ENCODE data around the gene SIRT1. TPM values are rescaled to one million over a fixed set of nuclear protein-coding genes. Genes with fewer than 3 reads are reported as not detected.
"Not testable (repeated sequence)": the region's sequence is repeated elsewhere in the genome, so short reads cannot be mapped to it uniquely, and the experiment has no call there.

Gene SIRT1
- total RNA-seq, 2 donors from 2014 or later, result 15.4 to 39.8 TPM

DNA sequence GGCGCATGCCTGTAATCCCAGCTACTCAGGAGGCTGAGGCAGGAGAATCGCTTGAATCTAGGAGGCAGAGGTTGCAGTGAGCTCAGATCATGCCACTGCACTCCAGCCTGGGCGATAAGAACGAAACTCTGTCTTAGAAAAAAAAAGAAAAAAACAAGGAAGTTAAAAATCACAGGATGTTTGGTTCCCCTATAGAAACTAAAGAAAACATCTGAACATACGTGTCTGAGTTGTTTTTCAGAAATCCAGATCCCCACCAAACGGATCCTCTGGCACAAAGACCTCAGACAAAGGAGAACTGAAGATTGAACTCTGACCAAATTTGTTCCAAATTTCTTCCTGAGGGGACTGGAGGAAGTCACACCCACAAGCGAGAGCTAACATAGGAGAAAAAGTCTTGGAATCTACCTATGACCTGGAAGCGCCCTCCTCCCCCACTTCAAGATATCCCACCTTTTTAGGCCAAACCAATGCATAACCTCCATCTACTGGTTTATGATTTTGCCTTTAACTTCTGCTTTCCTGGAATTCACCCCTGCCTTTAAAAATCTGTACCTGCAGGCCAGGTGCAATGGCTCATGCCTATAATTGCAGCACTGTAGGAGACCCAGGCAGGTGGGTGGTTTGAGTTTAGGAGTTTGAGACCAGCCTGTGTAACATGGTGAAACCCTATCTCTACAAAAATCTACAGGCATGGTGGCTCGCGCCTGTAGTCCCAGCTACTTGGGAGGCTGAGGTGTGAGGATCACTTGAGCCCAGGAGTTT is 19.7 kb upstream of the SIRT1 start:
- no peak overlapping the region for H3K27ac Mint-ChIP-seq
- ATAC-seq (no peak), DNase-seq (ENCODE audit: low spot score in 2 of 2) (no peak)
- H3K9me3 Mint-ChIP-seq, result no peaks in the 10 kb centered on the region
- no peaks in the 10 kb centered on the region for H3K36me3 Mint-ChIP-seq

DNA sequence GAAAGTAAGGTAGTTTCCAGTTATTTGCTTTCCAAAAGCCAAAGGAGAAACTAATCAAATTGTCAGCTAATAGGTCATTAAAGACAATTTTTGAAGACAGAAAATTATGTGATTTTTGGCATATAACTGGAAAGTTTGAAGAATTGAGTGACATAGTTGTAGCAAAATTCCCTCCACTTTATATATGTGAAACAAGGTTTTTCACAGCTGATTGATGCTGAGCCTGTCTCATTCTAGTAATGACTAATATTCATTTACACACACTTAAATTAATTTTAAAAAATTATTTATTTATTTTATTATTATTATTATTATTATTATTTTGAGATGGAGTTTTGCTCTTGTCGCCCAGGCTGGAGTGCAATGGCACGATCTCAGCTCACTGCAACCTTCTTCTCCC is 16.3 kb upstream of the SIRT1 start:
- Mint-ChIP-seq H3K27ac (no peak overlapping the region), H3K36me3 (no peaks in the 10 kb centered on the region), H3K9me3 (no peaks in the 10 kb centered on the region)
- DNase-seq (ENCODE audit: low spot score in 2 of 2) (no peak), ATAC-seq (no peak)

DNA sequence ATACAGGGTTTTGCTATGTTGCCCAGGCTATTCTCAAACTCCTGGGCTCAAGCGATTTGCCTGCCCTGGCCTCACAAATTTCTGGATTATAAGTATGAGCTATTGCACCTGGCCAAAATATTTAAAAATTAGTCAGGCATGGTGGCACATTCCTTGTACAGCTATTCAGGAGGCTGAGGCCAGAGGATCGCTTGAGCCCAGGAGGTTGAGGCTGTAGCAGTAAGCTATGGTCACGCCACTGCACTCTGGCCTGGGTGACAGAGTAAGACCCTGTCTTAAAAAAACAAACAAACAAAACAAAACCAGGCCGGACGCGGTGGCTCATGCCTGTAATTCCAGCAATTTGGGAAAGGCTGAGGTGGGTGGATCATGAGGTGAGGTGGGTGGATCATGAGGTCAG is 14.5 kb upstream of the SIRT1 start:
- no peak for DNase-seq (ENCODE audit: low spot score in 2 of 2)
- Mint-ChIP-seq H3K36me3 (no peaks in the 10 kb centered on the region), H3K27ac (no peak overlapping the region), H3K9me3 (no peaks in the 10 kb centered on the region)
- ATAC-seq, result no peak

DNA sequence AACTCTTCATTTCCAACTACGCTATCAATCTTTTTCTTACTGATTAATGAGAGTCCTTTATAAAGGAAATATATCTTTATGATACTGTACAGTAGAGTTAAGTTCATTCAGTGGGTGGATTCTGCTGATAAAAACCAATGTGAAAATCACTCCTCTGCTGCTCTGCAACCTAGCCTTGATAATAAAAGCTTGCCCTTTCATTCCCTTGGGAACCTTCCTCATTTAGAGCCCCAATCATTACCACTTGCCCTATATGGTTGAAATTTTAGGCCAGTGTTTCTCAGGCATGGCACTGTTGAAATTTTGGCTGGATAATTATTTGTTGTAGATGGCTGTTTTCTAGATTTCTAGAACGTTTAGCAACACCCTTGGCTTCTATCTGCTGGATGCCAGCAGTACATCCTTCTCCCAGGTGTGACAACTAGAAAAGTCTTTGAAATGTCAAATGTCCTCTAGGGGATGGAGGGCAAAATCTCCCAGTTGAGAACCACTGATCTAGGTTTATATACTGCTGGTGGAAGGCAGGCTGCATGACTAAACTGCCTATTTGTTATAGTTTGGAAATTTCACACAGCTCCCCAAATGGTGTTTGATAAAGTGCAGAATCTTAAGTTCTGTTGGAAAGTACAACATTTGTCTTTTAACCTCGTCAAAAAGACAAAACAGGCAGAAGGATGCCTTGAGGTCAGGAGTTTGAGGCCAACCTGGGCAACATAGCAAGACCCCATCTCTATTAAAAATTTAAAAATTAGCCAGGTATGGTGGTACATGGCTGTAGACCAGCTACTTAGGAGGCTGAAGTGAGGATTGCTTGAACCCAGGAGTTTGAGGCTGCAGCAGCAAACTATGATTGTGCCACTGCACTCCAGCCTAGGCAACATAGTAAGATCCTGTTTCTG is 8.9 kb upstream of the SIRT1 start:
- no peak for DNase-seq (ENCODE audit: low spot score in 2 of 2)
- no peak for ATAC-seq
- no peak overlapping the region for H3K27ac Mint-ChIP-seq
- H3K36me3 Mint-ChIP-seq, result no peaks in the 10 kb centered on the region
- no peaks in the 10 kb centered on the region for H3K9me3 Mint-ChIP-seq

DNA sequence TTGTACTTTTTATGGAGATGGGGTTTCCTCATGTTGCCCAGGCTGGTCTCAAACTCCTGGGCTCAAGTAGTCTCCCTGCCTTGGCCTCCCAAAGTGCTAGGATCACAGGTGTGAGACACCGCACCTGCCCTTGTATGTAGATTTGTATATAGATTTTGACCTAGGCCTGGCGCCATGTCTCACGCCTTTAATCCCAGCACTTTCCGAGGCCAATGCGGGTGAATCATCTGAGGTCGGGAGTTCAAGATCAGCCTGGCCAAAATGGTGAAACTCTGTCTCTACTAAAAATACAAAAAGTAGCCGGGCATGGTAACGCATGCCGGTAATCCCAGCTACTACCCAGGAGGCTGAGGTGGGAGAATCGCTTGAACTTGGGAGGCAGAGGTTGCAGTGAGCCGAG is 7.0 kb upstream of the SIRT1 start:
- H3K9me3 Mint-ChIP-seq; DNase-seq (ENCODE audit: low spot score in 2 of 2); H3K36me3 Mint-ChIP-seq; H3K27ac Mint-ChIP-seq; ATAC-seq: not testable (repeated sequence)

DNA sequence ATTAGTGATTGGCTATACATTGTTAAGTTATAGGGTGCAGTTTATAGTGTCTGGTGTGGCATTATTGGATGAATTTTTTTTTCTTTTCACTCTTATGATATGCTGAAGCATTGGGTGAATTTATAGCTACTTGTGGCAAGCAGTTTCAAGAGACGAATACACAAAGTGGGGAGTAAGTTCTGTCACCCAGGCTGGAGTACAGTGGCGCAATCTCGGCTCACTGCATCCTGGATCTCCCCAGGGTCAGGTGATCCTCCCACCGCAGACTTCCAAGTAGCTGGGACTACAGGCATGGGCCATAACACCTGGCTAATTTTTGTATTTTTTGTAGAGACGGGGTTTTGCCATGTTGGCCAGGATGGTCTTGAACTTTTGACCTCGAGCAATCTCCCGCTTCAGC is 6.3 kb upstream of the SIRT1 start:
- Mint-ChIP-seq H3K36me3 (no peaks in the 10 kb centered on the region), H3K9me3 (no peaks in the 10 kb centered on the region), H3K27ac (no peak overlapping the region)
- DNase-seq (ENCODE audit: low spot score in 2 of 2) (no peak), ATAC-seq (no peak)

DNA sequence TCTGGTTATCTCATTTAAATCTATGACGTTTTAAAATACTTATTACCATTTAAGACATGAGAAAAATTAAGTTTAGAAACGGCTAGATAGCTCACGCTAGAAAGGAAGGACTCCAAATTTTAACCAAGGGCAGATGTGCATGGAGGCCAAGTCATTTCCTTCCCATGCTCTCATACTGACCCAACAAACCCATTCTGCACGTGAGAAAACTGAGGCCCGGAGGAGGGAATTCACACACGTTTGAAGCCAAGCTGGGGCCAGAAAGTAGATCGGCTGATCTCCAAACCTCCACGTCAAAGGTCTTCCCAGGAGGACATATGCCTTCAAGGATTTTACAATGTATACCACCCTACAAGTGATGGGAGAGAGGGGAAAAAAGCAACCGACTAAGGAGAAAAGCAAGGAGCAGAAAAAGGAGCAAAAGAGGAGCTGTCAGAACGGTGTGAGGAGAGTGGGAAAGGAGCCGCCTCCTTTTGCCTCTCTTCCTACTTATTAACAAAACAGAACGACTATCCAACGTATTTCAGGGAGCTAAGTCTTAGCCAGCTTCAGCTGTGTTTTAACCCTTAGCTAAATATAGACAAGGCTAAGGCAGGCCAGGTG is 645 bp upstream of the SIRT1 start:
- Mint-ChIP-seq H3K27ac (peak overlapping the region; percentile 90 to 97), H3K9me3 (no peaks in the 10 kb centered on the region), H3K36me3 (peaks cover 19 to 28% of the 10 kb centered on the region in 2 donors)
- no peak for ATAC-seq
- DNase-seq (ENCODE audit: low spot score in 2 of 2), result no peak

DNA sequence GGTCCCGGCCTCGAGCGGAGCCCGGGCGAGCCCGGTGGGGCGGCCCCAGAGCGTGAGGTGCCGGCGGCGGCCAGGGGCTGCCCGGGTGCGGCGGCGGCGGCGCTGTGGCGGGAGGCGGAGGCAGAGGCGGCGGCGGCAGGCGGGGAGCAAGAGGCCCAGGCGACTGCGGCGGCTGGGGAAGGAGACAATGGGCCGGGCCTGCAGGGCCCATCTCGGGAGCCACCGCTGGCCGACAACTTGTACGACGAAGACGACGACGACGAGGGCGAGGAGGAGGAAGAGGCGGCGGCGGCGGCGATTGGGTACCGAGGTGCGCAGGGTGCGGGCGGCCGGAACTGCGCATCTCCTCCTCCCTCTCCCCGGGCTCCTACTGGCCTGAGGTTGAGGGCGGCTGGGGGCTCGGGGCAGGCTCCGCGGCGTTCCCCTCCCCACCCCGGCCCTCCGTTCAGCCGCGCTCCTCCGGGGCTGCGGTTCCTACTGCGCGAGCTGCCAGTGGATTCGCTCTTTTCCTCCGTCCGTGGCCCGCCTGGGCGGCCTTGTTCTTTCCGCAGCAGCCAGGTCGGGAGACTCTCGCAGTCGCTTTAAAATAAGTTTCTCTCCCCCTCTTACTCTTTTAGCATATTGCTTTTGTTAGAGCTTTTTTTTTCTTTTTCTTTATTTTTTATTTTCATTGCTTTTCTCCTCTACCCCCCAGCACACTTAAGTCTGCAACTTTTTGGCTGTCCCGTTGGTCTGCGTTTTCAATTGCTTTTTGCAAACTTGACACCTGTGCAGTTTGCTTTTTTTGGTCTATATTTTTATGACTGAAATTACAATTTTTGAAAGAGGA is 600 bp downstream of the SIRT1 start:
- DNase-seq (ENCODE audit: low spot score in 2 of 2) (peak; percentile 79 to 82), ATAC-seq (peak; percentile 86 to 87)
- peak overlapping the region; percentile 90 to 95 for H3K27ac Mint-ChIP-seq
- no peaks in the 10 kb centered on the region for H3K9me3 Mint-ChIP-seq
- peaks cover 20 to 37% of the 10 kb centered on the region in 2 donors for H3K36me3 Mint-ChIP-seq

DNA sequence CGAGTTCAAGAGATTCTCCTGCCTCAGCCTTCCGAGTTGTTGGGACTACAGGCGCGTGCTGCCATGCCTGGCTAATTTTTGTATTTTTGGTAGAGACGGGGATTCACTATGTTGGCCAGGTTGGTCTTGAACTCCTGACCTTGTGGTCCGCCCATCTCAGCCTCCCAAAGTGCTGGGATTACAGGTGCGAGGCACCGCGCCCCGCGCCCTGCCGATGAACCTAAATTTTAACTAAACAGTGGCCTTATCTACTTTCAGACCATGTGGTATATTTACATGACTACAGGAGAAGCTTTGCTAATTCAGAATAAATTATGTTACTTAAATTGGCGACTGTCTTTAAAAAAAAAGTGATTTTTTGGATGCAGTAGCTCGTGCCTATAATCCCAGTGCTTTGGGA is 9.2 kb downstream of the SIRT1 start:
- no peaks in the 10 kb centered on the region for H3K9me3 Mint-ChIP-seq
- ATAC-seq (no peak), DNase-seq (ENCODE audit: low spot score in 2 of 2) (no peak)
- H3K27ac Mint-ChIP-seq, result no peak overlapping the region
- H3K36me3 Mint-ChIP-seq, result peaks cover 3 to 21% of the 10 kb centered on the region in 2 donors

DNA sequence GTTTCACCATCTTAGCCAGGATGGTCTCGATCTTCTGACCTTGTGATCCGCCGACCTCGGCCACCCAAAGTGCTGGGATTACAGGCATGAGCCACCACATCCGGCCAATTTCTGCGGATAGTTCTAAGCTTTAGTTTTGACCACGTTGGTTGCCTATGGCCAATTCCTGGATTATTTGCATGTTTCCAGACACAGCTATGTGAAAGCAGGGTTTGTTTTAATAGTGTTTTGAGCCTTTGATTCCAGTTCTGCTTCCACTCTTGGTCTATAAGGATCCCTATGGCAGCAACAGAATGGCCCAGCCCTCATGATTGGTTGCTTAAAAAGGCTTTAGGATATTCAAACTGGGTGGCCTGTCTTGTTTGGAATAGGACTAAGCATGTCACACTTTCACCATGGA is 19.1 kb downstream of the SIRT1 start:
- DNase-seq (ENCODE audit: low spot score in 2 of 2) (no peak), ATAC-seq (no peak)
- Mint-ChIP-seq H3K9me3 (no peaks in the 10 kb centered on the region), H3K36me3 (peaks cover 0 to 38% of the 10 kb centered on the region in 2 donors), H3K27ac (no peak overlapping the region)

DNA sequence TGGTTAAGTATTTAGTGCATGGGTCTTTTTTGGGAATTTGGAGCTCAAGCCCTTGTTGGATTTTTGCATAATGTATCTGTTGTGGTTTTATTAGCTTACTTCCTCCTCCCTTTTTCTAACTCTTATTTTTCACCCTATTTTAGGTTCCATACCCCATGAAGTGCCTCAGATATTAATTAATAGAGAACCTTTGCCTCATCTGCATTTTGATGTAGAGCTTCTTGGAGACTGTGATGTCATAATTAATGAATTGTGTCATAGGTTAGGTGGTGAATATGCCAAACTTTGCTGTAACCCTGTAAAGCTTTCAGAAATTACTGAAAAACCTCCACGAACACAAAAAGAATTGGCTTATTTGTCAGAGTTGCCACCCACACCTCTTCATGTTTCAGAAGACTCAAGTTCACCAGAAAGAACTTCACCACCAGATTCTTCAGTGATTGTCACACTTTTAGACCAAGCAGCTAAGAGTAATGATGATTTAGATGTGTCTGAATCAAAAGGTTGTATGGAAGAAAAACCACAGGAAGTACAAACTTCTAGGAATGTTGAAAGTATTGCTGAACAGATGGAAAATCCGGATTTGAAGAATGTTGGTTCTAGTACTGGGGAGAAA is 28.0 kb downstream of the SIRT1 start:
- no peak for ATAC-seq
- DNase-seq (ENCODE audit: low spot score in 2 of 2), result no peak
- peak overlapping the region in 1 of 2 donors; percentile 44 for H3K27ac Mint-ChIP-seq
- H3K36me3 Mint-ChIP-seq, result peaks cover 4 to 50% of the 10 kb centered on the region in 2 donors
- no peaks in the 10 kb centered on the region for H3K9me3 Mint-ChIP-seq

DNA sequence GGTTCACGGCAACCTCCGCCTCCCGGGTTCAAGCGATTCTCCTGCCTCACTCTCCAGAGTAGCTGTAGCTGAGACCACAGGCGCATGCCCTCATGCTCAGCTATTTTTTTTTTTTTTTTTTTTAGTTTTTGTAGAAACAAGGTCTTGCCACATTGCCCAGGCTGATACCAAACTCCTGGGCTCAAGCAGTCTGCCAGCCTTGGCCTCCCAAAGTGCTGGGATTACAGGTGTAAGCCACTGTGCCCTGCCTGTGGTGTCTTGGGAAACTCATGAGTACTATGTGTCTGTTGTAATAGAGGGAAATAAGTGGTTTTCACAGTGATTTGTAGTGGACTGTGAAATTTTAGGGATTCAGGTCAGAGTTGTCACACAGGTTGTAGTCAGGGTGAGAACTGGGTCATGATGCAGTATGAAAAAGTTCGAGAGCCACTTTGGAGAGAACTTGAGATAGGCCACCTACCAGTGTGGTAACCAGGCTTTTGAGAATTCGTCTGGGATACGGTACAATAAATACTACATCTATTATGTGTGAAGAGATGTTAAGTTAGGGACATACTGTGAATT is 30.4 kb downstream of the SIRT1 start:
- ATAC-seq (no peak), DNase-seq (ENCODE audit: low spot score in 2 of 2) (no peak)
- no peaks in the 10 kb centered on the region for H3K9me3 Mint-ChIP-seq
- H3K27ac Mint-ChIP-seq, result no peak overlapping the region
- H3K36me3 Mint-ChIP-seq, result peaks cover 0 to 41% of the 10 kb centered on the region in 2 donors

DNA sequence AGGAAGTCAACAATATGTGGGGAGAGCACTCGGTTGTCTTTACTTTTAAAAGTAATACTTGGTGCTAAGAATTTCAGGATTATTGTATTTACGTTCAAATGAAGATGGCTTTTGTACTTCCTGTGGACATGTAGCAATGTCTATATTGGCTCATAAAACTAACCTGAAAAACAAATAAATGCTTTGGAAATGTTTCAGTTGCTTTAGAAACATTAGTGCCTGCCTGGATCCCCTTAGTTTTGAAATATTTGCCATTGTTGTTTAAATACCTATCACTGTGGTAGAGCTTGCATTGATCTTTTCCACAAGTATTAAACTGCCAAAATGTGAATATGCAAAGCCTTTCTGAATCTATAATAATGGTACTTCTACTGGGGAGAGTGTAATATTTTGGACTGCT is 32.7 kb downstream of the SIRT1 start:
- H3K9me3 Mint-ChIP-seq, result no peaks in the 10 kb centered on the region
- DNase-seq (ENCODE audit: low spot score in 2 of 2) (no peak), ATAC-seq (no peak)
- peak overlapping the region in 1 of 2 donors; percentile 46 for H3K27ac Mint-ChIP-seq
- peaks cover 0 to 36% of the 10 kb centered on the region in 2 donors for H3K36me3 Mint-ChIP-seq

DNA sequence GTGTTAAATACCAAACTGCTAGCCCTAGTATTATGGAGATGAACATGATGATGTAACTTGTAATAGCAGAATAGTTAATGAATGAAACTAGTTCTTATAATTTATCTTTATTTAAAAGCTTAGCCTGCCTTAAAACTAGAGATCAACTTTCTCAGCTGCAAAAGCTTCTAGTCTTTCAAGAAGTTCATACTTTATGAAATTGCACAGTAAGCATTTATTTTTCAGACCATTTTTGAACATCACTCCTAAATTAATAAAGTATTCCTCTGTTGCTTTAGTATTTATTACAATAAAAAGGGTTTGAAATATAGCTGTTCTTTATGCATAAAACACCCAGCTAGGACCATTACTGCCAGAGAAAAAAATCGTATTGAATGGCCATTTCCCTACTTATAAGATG is 33.2 kb downstream of the SIRT1 start:
- no peak for ATAC-seq
- H3K36me3 Mint-ChIP-seq, result peaks cover 0 to 31% of the 10 kb centered on the region in 2 donors
- no peak for DNase-seq (ENCODE audit: low spot score in 2 of 2)
- no peaks in the 10 kb centered on the region for H3K9me3 Mint-ChIP-seq
- H3K27ac Mint-ChIP-seq, result no peak overlapping the region

DNA sequence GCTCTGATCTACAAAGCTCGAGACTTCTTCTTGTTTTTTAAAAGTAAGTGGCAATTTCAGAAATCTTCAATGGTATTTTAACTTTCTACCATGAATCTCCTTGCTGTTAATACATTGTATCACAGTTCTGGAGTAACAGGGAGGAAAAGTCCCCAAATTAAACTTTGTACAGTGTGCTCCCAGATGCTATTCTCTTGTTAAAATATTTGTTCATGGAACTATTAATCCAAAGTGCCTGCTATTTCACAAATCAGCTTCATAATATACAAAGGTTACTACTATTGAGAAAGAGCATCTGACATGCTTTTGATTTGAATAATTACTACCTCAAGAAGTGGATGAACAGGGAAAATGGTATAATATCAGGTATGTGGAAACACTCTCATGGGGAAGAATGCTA is 36.6 kb downstream of the SIRT1 start:
- DNase-seq (ENCODE audit: low spot score in 2 of 2) (no peak), ATAC-seq (no peak)
- H3K9me3 Mint-ChIP-seq, result no peaks in the 10 kb centered on the region
- peaks cover 0 to 11% of the 10 kb centered on the region in 2 donors for H3K36me3 Mint-ChIP-seq
- no peak overlapping the region for H3K27ac Mint-ChIP-seq

DNA sequence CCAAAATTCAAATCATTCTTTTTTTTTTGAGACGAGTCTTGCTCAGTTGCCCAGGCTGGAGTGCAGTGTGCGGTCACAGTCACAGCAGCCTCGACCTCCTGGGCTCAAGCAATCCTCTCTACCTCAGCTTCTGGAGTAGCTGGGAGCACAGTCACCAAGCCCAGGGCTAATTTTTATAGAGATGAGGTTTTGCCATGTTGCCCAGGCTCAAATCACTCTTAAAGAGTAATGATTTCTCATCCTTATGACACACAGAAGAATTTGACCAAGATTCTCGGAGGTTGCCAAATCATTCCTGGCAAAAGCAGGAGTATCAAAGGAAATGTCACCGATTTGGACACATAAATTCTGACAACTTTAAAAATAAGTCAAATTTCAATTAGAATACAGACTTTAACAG is 39.1 kb downstream of the SIRT1 start:
- Mint-ChIP-seq H3K27ac (no peak overlapping the region), H3K9me3 (no peaks in the 10 kb centered on the region), H3K36me3 (peaks cover 0 to 7% of the 10 kb centered on the region in 2 donors)
- ATAC-seq (no peak), DNase-seq (ENCODE audit: low spot score in 2 of 2) (no peak)

Measured in activated naive CD4-positive, alpha-beta T cell treated with anti-CD3 and anti-CD28 coated beads, Interleukin-2, amount 50 U/mL, for 72 hours (primary cell).